ENCODE results near the gene ABCF1.

The ABCF1 gene

DNA sequence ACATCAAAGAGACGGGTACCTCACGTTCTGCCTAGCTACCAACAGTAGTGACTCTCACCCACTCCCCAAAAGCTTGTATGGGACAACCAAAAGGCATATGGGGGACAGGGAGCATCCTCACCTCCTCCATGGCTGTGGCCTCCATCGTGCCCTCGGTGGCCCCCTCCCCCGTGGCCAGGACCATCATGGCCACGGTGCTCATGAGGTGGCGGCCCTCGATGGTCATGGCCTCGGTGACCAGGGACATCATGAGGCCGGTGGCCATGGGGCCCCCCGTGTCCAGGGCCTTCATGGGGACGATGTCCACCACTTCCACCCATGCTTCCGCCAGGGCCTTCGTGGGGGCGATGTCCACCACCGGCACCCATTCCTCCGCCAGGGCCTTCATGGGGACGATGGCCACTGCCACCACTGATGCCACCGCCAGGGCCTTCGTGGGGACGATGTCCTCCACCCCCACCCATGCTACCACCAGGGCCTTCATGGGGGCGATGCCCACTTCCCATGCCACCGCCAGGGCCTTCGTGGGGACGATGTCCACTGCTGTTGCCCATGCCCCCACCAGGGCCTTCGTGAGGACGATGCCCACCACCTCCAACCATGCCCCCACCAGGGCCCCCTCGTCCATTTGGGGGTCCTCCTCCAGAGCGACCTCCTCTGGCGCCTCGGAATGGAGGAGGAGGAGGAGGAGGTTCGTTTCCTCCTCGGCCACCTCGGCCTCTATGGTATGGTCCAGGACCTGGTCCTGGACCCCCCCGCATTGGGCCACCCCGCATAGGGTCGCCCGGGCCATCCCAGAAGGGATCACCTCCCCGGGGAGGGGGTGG is 30.8 kb downstream of the ABCF1 start:
- no peak for DNase-seq

DNA sequence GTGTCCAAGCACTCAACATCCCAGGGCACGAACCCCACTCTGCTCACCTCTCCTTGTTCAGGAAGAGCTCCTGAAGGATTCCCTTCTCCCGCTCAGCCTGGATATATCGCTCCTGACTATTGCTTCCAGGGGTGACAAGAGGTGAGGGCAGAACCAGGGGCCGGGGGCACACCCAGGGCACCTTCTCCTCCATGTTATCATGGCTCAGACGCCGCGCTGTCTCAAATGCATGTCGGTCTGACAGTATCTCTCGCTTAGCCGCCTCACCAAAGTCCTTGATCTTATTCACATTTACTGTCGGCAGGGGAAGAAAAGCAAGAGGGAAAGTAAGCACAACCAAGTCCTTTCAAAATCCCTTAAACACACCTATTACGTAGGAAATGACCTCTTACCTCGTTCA is 32.7 kb downstream of the ABCF1 start:
- DNase-seq, result no peak

DNA sequence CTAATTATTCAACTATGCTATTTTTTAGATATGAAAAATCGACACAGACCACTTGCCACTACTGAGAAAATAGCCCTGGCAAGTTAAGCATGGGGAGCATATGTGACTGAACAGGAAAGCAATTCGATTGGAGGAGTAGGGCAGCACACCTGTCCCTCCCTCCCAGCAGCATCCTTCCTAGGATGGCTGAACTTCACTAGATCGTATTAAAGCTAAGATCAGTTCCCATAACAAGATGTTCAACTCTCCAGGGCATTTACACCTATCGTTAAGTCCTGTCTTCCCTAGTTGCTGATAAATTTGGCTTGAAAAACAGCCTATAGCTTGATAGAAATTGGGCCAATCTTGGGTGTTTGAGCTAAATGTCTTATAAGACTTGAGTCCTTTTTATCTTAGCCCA is 38.8 kb downstream of the ABCF1 start:
- no peak for DNase-seq

DNA sequence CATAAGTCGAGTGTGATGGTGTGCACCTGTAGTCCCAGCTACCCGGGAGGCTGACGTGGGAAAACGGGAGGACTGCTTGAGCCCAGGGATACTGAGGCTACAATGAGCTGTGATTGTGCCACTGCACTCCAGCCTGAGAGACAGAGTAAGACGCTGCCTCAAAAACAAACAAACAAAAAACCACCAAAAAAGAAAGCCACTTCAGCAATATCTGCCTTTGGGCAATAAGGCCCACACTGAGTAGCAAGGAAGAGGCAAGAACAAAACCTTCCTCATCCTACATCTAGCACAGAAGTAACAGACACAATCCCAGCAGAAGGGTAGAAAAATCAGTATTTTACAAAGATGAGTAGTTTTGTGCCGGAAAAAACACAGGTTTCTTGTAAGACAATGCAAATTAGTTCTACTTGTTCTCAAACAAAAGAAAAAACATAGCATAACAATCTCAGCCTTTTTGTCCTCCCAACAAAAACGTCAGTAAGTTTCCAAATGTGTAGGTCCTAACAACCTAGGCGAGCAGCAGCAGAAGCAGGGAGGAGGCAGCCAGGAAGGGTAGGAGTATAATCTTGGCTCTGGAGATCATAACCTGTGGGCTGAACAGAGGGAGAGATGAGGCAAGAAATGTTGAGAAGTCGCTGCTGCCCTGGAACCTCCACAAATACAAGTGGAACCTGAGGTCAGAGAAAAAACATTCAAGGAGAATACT is 40.1 kb downstream of the ABCF1 start:
- DNase-seq, result no peak

DNA sequence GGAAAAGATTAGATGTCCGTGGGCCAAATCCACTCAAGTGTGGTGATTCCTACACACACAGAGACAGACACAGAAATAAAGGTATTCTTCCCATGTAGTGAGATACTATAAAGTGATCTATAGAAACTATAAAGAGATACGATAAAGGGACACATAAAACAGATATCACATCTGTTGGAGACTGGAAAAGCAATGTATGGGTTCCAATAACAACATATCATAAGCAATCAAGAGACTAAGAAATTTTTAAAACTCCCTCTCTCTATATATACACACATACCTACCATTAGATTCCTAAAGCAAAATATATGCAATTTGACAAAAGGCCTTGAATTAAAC is 40.6 kb downstream of the ABCF1 start:
- no peak for DNase-seq

DNA sequence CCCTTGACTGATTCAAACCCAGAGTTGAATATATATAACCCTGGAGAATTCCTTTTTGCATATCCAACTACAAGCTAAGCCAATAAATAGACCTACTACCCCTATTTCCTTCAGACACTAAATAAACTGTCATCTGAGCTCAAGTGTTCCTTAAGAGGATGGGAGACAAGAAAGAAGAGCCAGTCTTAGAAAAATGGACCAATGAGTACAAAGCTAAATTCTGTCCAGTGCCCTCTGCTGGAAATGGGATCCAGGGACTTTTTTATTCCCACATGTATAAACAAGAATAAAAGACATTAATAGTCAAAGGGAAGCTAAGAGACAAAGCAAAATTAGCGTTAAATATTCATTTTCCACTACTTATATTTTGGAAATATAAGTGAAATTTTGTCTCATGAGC is 41.0 kb downstream of the ABCF1 start:
- DNase-seq, result no peak

DNA sequence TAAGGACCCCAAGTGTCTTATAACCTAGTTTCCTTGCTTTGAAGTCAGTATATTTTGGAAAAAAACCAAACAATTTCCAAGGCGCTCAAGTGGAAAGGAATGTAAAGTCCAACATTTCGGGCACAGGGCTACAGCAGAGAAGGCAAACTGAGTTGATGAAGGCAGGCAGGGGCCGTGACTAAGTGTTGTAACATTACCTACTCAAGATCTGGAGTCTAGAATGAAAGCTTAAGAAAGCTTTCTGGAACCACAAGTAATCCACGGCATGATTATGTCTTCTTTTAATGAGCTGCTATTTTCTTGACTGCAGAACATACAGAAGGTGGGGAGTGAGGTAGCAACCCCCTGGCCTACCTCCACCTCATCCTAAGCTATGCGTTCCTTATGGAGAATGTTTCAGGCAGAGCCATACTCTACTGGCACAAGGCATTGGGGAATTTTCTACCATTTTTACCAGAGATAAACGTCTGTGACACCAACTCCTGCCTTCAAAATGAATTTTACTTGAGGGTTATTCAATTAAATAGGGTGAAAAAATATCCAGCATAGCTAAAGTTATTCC is 41.5 kb downstream of the ABCF1 start:
- no peak for DNase-seq

DNA sequence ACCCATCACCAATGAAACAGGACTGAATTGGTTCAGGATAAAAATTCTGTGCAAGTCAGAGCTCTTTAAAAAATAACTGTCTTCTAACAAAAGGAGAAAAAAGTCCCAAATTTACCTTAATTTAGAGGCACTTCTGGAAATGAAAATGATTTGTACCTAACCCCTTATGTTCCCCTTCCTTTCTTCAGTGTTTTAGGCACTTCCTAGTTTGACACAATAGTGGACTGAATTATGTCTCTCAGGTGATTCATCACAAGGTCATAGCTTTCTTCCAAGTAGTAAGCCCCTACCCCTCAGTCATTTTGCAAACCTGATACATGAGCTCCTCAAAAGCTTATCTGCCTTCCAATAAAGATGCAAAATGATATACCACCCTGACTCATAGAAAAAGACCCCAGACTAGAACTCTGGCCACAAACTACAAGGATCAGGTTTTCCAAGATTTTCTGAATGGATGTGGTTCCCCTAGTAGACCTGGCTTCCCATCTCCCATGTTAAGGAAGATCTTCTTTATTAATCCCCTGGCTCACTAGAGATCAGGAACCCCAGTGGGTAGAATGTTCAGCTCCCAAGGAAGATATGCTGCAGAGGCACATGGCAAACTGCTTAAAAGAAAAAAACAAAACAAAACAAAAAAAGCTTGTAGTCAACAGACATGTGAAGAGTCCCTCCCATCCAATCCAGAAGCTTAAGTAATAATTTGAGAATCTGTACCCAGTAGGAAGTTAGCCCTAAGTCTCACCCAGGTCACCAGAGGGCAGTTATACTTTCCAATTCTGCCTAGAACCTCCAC is 42.2 kb downstream of the ABCF1 start:
- no peak for DNase-seq

DNA sequence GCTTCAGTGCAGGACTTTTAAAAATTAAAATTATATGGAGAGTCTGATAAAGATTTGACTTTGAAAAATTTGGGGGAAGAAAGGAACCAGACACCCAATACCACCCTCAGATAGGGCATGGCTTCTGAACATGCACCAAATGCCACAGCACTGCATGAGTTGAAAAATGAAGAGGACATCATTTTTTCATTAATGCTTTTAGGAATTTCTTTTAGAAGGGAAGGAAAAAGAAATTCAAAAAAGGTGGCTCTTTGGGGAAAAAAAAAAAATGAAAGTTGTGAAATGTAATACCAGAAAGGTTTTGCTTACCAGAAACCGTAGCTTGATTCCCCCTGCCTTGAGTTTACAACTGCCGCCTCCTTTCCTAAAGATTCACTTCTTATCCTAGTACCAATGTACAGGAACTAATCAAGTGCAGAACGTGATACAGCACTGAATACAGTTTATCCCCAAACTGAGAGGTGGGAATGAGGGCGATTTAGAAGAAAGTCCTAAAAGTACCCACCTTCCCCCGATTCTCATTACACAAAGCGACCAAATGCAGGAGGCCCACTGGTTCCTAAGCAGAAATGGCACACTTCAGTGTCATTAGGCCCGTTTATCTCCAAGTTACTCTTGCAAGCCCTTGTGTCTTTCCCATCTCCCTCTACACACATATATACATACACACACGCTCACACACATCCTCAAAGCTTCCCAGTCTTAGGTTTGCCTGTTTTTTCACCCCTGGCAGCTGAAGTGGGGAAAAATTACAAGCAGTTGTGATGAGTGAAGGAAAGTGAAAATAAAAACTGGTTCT is 43.0 kb downstream of the ABCF1 start:
- DNase-seq, result no peak

DNA sequence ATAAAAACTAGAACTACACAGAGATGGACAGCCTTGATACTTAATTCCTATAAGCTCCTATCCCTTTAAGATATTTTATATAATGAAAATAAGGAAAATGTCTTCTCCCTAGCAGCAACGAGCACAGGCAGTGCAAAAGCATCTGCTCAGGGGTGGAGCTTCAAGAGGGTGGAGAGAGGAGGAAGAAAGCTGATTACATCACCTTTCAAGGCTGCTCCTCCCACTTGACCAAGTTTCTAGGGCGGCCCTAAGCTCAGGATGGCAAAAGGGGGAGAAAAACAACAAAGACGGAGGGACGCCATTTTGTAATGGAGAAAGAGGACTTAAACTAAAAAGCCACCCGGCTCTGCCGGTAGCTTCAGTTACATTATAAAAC is 43.6 kb downstream of the ABCF1 start:
- peak; percentile 71 for DNase-seq

DNA sequence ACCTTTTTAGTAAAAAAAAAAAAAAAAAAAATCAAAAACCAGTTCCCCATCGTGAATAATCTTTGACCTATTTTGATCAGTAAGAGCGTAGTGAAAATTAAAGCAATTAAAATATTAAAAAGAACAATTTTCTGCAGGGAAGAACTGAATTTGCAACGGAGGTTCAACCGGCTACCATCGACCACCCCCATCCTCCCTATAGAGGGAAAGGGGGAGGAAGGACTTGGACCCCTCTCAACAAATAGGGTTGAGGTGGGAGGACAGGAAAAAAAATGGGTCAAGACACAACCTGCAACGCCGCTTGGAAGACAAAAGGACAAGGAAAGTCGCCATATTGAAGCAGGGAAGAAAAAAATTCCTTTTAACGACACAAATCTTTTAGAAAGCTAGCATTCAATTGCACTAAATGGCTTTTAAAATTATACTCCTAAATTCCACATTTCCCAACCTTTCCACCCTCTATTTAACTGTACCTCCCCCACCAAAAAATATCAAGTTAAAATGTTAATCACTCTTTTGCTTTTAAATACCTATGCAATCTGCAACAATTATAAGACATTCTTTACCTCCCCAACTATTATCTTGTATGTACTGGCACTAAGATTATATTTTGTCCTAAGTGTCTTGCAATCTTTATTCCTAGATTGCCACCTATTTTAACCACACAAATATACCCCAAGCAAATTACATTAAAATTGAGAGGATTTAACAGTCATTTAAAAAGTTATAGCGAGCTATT is 44.1 kb downstream of the ABCF1 start:
- peak; percentile 61 for DNase-seq

DNA sequence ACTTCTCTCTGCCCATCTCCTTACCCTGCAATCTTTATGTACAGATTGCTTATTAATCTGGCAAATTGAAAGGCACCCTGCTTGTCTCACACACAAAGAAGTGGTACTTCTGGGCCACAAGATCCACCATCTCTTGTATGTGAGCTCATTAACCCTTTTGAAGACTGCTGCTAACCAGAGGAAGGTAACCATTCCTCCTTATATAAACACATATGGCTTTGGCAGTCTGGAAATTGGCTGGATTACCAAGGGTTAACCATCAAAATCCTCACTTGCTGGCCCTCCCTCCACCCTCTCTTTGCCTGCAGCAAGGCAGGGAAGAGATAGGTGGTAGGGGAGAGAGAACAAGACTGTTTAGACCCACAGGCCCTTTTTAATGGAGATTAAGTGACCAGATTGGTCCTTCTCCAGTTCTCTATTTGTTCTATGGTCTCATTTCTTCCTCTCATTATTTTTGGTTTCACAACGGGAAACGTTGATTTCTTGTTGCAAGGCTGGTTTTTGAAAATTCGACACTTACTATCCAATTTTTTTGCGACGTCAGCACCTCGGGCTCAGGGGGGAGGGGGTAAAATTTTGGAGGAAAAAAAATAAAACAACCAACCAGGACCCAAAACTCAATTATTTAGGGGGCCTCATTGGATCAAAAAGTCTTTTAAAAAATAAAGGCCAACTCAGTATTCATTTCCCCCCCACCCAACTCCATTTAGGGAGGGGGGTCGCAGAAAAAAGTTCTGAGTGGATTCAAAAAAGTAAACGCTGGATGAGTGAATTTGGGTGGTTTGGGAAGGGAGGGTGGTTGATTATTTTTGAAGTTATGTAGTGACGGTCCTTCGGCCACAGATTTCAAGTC is 44.9 kb downstream of the ABCF1 start:
- peak; percentile 60 for DNase-seq

DNA sequence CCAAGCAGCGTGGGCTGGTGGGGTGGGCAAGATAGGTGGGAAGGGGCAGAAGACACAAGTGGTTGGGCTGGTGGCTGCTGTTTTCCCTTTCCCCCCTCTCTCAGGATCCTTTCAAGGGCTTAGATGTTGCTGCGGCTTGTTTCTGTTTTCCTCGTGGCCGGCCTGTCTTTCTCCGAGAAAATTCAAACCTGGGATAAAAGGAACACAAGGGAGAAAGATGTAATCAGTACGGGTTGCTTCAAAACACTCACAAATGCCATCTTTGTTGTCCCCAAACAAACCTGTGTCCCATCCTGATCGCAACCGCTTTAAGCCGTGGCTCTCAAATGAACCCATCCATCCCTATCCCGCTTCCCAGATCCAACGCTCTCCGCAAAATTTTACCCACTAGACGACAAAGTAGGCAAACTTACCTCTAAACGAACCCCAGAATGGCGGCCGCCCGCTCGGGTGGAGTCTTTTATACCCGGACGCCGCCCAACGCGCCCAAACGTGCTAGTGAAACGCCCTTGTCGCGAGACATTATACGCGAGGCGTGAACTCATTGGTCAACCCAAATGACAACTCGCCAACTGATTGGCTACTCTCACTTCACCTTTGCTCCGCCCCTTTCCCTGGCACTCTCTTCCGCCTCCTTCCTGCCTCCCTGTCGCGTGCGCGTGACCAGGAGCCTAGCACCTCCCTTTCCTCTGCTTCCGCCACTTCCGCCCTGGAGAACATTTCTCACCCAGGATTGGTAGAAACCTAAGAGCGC is 45.7 kb downstream of the ABCF1 start, which contains the start of gene PPP1R10:
Gene PPP1R10, minus strand, starts transcription at position 433 of the 754 bp plus-strand sequence. CDS start 7,299 bp downstream, outside the sequence.
- DNase-seq, result peak; percentile 93

DNA sequence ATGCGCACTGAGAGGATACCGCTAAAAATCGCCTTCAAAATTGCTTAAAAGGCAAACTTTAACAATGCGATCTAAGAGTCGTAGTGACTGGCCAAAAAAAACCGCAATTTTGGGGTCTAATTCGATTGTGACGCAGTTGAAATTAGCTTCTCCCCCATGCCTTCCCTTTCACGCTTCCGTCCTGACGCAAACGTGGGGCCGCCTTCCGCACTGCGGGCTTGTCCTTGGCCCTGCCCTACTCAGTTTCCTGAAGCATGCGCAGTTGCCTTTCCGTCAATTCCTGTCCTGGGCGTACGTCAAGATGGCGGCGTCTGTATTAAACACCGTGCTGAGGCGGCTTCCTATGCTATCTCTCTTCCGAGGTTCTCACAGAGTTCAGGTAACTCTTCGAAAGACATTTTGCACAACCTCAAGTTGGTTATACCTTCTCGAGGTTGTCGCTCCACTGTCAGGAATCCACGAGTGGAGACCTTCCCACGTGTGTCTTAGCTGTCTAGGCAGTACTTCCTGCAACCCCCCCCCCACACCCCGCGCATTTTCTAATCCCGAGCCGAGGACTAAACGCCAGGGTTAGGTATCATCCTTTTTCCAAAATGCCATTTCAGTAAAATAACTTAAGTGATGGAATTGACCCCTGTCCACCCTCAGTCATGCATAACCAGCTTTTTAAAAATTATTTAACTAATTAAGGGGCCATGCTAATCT is 46.5 kb downstream of the ABCF1 start, which contains the start of gene MRPS18B:
Gene MRPS18B, plus strand, starts transcription at position 276 of the 705 bp plus-strand sequence. Its CDS starts 26 bp downstream, at position 302.
- peak; percentile 92 for DNase-seq

DNA sequence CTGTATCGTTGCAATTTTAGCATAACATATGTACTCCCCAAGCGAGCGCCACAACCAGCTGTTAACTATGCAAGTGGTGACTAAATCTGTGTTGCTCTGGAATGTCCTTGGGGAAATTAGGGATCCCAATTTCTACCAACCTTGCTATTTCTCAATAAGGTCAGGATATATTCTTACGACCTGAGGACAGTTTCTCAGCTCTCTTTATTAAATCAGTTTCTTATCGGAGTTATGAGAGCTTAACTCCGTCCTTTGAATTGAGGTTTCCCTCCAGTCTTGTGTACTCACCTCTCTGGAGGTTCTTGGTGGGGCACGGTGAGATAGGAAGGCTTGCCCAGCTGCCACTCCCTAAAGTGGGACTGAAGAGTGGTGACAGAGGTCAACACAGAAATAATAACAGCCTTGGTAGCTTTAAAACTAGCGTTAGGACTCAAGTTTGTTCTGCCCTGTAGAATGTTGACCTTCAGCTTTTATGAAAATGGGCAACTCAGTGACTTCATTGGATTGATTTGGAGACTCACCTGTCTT is 47.1 kb downstream of the ABCF1 start:
- no peak for DNase-seq

DNA sequence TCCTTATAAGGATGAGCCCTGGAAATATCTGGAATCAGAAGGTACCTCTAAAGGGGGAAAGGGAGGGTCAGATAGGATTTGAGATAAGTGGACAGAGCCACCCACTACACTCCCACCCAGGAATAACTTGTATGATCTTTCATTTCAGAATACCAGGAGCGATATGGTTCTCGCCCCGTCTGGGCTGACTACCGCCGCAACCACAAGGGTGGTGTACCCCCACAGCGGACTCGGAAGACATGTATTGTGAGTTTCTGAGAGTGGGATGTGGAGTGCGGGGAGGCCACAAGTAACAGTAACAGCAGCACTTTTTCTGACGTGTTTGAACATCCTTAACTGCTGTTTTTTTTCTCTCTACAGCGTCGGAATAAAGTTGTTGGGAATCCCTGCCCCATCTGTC is 48.3 kb downstream of the ABCF1 start:
- no peak for DNase-seq

DNA sequence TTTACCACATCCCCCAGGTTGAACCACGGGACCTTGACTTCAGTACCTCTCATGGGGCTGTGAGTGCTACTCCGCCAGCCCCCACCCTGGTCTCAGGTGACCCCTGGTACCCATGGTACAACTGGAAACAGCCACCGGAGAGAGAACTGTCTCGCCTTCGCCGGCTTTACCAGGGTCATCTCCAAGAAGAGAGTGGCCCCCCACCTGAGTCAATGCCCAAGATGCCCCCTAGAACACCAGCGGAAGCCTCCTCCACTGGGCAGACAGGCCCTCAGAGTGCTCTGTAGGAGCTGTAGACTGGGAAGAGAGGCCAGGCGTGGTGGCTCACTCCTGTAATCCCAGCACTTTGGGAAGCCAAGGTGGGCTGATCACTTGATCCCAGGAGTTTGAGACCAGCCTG is 54.3 kb downstream of the ABCF1 start:
- DNase-seq, result no peak

DNA sequence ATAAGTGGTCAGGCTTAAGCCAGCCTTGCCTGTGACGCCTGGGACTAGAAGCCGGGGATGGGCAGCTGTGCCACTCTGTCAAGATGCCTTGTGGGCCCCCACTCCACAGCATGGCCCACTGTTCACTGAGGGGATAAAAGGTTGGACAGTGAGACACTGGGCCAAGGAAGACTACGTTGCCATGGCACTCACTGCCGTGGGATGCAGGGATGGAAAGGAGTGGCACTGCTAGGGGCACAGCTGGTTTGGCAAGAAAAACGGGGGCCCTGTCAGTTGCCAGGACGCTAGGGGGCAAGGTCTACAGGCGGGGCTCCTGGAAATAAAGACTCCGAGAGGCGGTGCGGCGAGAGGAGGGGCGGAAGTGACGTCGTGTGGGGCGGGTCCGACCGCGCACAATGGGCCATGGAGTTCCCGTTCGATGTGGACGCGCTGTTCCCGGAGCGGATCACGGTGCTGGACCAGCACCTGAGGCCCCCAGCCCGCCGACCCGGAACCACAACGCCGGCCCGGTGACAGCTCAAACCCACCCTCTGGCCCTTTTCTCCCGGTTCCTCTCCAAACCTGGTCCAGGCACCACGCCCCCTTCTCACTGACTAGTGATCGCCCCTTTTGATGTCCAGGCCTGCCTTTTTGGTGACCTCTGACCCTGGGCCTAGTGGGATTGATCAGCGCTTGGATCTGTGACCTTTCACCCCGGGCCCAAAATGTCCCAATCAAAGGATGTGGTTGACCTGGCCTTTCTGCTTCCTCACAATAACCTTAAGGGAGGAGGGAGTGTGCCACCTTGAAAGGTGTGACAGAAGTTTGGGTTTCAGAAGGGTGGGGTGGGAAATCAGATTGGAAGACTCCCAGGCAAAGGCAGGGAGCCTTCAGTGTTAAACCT is 55.5 kb downstream of the ABCF1 start, which contains the start of gene ATAT1:
Gene ATAT1, plus strand, starts transcription at position 391 of the 883 bp plus-strand sequence.
- peak; percentile 90 for DNase-seq

Measured in activated T-cell treated with anti-CD3 and anti-CD28 coated beads, Interleukin-2, amount 50 U/mL, for 1 hour (primary cell).